Astrocyte (in vitro differentiated cells and primary cell): ENCODE measurements around the gene PRR36.

Experiments used
- EZH2 ChIP-seq: IDR thresholded peaks from 2 replicates; pipeline ENCODE4 v1.6.1; 2012; ENCODE audit warnings: mild to moderate bottlenecking, low read length, inconsistent platforms; ENCODE audit not compliant: insufficient read depth
- TF ChIP-seq, protein P1 (sequence below): IDR thresholded peaks from 2 replicates; pipeline ENCODE4 v1.5.1; 2011; ENCODE audit warnings: low read depth, mild to moderate bottlenecking, inconsistent platforms, low read length, moderate library complexity; ENCODE audit not compliant: insufficient read depth

DNA sequence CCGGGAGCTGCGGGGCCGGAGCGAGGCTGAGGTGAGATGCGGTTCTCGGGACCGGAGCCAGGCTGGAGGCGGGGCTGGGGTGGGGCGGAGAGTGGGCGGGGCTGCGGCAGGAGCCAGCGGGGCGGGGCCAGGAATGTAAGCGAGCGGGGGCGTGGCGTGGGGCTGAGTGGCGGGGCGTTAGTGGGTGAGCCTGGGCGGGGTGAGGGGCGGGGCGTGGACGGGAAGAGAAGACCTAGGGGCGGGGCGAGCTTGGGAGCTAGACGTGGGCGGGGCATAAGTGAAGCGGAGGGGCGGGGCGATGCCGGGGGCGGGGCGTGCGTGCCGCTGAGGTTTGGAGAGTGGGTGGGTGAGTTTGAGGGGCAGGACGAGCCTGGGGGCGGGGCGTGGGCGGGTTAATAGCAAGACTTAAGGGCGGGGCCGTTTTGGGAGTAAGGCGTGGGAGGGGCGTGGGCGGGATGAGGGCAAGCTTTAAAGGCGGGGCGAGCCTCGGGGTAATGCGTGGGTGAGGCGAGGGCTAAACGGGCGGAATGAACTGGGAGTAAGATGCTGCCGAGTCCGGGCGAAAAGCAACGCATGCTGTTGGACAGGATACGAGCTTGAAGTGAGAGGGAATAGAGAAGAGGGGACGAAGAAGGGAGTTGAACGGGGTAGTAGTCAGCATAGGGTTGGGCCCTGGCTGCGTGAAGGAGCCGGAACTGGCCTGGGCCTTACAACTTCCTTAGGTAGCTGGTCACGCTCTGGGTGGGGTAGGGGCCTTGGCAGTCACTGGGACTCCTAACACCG is 46.5 kb upstream of the PRR36 start:
- TF ChIP-seq, protein P1, sequence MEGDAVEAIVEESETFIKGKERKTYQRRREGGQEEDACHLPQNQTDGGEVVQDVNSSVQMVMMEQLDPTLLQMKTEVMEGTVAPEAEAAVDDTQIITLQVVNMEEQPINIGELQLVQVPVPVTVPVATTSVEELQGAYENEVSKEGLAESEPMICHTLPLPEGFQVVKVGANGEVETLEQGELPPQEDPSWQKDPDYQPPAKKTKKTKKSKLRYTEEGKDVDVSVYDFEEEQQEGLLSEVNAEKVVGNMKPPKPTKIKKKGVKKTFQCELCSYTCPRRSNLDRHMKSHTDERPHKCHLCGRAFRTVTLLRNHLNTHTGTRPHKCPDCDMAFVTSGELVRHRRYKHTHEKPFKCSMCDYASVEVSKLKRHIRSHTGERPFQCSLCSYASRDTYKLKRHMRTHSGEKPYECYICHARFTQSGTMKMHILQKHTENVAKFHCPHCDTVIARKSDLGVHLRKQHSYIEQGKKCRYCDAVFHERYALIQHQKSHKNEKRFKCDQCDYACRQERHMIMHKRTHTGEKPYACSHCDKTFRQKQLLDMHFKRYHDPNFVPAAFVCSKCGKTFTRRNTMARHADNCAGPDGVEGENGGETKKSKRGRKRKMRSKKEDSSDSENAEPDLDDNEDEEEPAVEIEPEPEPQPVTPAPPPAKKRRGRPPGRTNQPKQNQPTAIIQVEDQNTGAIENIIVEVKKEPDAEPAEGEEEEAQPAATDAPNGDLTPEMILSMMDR, result no peak
- no peak for TF ChIP-seq EZH2
